WTC11 (cell line): ENCODE measurements around the gene PRKCZ.

Experiments used
- CREB1 ChIP-seq: sonication (generic); formaldehyde crosslinking; IDR thresholded peaks from 2 replicates; pipeline ENCODE4 v1.8.0; 2023; ENCODE audit warnings: mild to moderate bottlenecking, missing genetic modification reagents
- CREM ChIP-seq: sonication (generic); formaldehyde crosslinking; IDR thresholded peaks from 2 replicates; pipeline ENCODE4 v1.8.1; 2022; ENCODE audit warnings: mild to moderate bottlenecking, missing genetic modification reagents, moderate library complexity
- CTCF ChIP-seq: fragments of 200-600 bp; IDR thresholded peaks from 2 replicates; pipeline ENCODE4 v1.8.0; 2022; ENCODE audit warnings: antibody characterized with exemption
- ESRRA ChIP-seq: sonication (generic); formaldehyde crosslinking; IDR thresholded peaks from 2 replicates; pipeline ENCODE4 v1.8.1; 2022; ENCODE audit warnings: mild to moderate bottlenecking, missing genetic modification reagents, borderline replicate concordance
- KAT7 ChIP-seq: sonication (generic); formaldehyde crosslinking; IDR thresholded peaks from 2 replicates; pipeline ENCODE4 v1.8.1; 2023; ENCODE audit warnings: missing genetic modification reagents, mild to moderate bottlenecking, borderline replicate concordance
- NFYB ChIP-seq: sonication (generic); formaldehyde crosslinking; conservative IDR thresholded peaks from 2 replicates; pipeline ENCODE4 v1.8.0; 2022; ENCODE audit warnings: low read depth, missing genetic modification reagents
- NR2C2 ChIP-seq: sonication (generic); formaldehyde crosslinking; IDR thresholded peaks from 2 replicates; pipeline ENCODE4 v1.8.0; 2022; ENCODE audit warnings: mild to moderate bottlenecking, missing genetic modification reagents
- PREB ChIP-seq: sonication (generic); formaldehyde crosslinking; IDR thresholded peaks from 2 replicates; pipeline ENCODE4 v1.8.1; 2022; ENCODE audit warnings: mild to moderate bottlenecking, missing genetic modification reagents, moderate library complexity, borderline replicate concordance
- TEAD1 ChIP-seq: sonication (generic); formaldehyde crosslinking; IDR thresholded peaks from 2 replicates; pipeline ENCODE4 v1.8.0; 2022; ENCODE audit warnings: mild to moderate bottlenecking, missing genetic modification reagents
- USF1 ChIP-seq: sonication (generic); formaldehyde crosslinking; IDR thresholded peaks from 2 replicates; pipeline ENCODE4 v1.8.0; 2022; ENCODE audit warnings: mild to moderate bottlenecking, missing genetic modification reagents
- ZNF121 ChIP-seq: sonication (generic); formaldehyde crosslinking; IDR thresholded peaks from 2 replicates; pipeline ENCODE4 v1.8.0; 2023; ENCODE audit warnings: missing genetic modification reagents
- ZNF512 ChIP-seq: sonication (generic); formaldehyde crosslinking; IDR thresholded peaks from 2 replicates; pipeline ENCODE4 v1.8.1; 2022; ENCODE audit warnings: missing genetic modification reagents, borderline replicate concordance
- ZNF671 ChIP-seq: fragments of 250-450 bp; sonication (Bioruptor Pico); IDR thresholded peaks from 2 replicates; pipeline ENCODE4 v1.8.0; 2021; ENCODE audit warnings: mild to moderate bottlenecking
- TF ChIP-seq, protein P1 (sequence below): fragments of 250-450 bp; sonication (Bioruptor Pico); IDR thresholded peaks from 2 replicates; pipeline ENCODE4 v1.8.0; 2021; ENCODE audit warnings: mild to moderate bottlenecking

DNA sequence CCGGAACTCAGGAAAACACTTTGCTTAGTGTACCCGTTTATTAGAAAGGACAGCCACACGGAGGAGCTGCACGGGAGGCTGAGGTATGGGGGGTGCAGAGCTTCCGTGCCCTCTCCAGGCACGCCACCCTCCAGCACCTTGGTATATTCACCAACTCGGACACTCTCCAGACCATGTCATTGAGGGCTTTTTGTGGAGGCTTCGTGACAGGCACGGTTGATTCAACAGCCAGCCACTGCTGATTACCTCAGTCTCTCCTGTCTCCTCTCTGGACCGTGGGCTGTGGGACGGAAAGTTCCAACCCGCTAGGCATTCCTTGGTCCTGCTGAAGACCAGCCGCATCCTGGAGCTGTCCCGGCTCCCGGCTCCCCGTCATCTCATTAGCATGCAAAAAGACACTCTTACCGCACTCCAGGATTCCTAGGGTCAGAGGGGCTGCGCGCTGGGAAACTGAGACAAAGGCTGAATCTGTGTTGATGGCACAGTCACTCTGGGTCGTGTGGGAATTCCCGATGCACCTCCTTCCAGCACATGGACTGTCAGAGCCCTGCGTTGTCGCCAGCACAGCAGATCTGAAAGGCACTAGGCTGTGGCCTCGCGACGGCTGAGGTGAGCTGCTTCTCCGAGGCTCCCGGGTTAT, 65.6 kb downstream of the PRKCZ start:
- TF ChIP-seq ZNF671 (CRISPR knock-in tag) (no peak), CREB1 (CRISPR knock-in tag) (no peak), CTCF (no peak), PREB (CRISPR knock-in tag) (no peak), CREM (CRISPR knock-in tag) (0 out of 2 replicates have a peak, but pooled peaks have one; percentile 31), NFYB (CRISPR knock-in tag) (no peak), TEAD1 (CRISPR knock-in tag) (peak; percentile 55; the same call in 1 of the 2 replicates), KAT7 (CRISPR knock-in tag) (no peak), ESRRA (CRISPR knock-in tag) (no peak), ZNF512 (CRISPR knock-in tag) (no peak), USF1 (CRISPR knock-in tag) (no peak), ZNF121 (CRISPR knock-in tag) (no peak), NR2C2 (CRISPR knock-in tag) (no peak)
- TF ChIP-seq, protein P1, sequence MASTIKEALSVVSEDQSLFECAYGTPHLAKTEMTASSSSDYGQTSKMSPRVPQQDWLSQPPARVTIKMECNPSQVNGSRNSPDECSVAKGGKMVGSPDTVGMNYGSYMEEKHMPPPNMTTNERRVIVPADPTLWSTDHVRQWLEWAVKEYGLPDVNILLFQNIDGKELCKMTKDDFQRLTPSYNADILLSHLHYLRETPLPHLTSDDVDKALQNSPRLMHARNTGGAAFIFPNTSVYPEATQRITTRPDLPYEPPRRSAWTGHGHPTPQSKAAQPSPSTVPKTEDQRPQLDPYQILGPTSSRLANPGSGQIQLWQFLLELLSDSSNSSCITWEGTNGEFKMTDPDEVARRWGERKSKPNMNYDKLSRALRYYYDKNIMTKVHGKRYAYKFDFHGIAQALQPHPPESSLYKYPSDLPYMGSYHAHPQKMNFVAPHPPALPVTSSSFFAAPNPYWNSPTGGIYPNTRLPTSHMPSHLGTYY (CRISPR knock-in tag) = no peak
